ENCODE results near the gene MMP21. TPM values are rescaled to one million over a fixed set of nuclear protein-coding genes. Genes with fewer than 3 reads are reported as not detected.
A peak's percentile ranks its signal among the peaks of the same experiment; 100 is the strongest.

Gene MMP21
- total RNA-seq, 2 donors from 2014 or later = 0.28 to 0.38 TPM

GRCh38 chr10:125722811-125723210, 52.8 kb downstream of the MMP21 start:
- no peak for DNase-seq (ENCODE audit: low spot score)
- intact Hi-C loops (cut with DNase I) = no loop called here

GRCh38 chr10:125721035-125721434, 54.6 kb downstream of the MMP21 start:
- no peak for DNase-seq (ENCODE audit: low spot score)
- intact Hi-C loops (cut with DNase I) = no loop called here

DNA sequence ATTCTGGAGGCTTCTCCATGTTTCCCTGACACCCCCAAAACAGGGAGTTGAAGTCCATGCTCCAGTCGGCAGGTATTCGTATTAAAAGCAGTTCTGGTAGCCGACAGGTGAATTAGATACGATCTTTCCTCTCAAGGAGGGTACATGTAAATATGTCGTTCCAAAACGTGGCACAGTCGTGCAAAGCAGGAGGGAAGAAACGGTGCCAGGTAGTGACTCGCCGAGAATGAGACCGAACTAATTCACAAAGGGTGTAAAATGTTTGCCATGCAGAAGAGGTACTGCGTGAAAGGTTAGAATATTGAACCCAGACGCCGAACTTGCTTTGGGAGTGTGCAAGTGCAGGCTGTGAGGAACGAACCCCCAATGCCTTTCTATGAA, 55.6 kb downstream of the MMP21 start:
- intact Hi-C loops (cut with DNase I) = no loop called here
- no peak for DNase-seq (ENCODE audit: low spot score)

GRCh38 chr10:125719173-125720001, 56.2 kb downstream of the MMP21 start, which contains the start of gene EDRF1:
EDRF1 (plus strand) TSS chr10:125719709; CDS start chr10:125719808, 99 bp downstream.
- peak; percentile 100 for DNase-seq (ENCODE audit: low spot score)
- intact Hi-C loops (cut with DNase I) = no loop called here

Small RNA genes lying within 50 kb of the gene (microRNA-seq; reads per million reads assigned to microRNA genes)
- gene MIR4484 (ENCODE audit: borderline microRNAs expressed in 2 of 2) = 0 reads per million in 2 donors

Other genes starting within 250 kb of the MMP21 start
- not detected for gene TEX36, start 92.7 kb downstream of the MMP21 start, total RNA-seq
- 10 to 100 TPM; 13.5 to 16.8 TPM for gene EDRF1, start 56.1 kb downstream of the MMP21 start, total RNA-seq
- 10 to 100 TPM; 28.2 to 31.4 TPM for gene UROS, start 47.4 kb upstream of the MMP21 start, total RNA-seq
- 10 to 100 TPM; 37.5 to 38.8 TPM for gene BCCIP, start 47.7 kb upstream of the MMP21 start, total RNA-seq
- gene DHX32, start 105.5 kb upstream of the MMP21 start, total RNA-seq = 10 to 100 TPM; 19.0 to 25.1 TPM
- 1 to 10 TPM; 1.5 to 3.0 TPM for gene FANK1, start 120.7 kb upstream of the MMP21 start, total RNA-seq

Data from posterior vena cava (tissue), 2 donors.